ENCODE data around the gene THAP4.

The THAP4 gene

DNA sequence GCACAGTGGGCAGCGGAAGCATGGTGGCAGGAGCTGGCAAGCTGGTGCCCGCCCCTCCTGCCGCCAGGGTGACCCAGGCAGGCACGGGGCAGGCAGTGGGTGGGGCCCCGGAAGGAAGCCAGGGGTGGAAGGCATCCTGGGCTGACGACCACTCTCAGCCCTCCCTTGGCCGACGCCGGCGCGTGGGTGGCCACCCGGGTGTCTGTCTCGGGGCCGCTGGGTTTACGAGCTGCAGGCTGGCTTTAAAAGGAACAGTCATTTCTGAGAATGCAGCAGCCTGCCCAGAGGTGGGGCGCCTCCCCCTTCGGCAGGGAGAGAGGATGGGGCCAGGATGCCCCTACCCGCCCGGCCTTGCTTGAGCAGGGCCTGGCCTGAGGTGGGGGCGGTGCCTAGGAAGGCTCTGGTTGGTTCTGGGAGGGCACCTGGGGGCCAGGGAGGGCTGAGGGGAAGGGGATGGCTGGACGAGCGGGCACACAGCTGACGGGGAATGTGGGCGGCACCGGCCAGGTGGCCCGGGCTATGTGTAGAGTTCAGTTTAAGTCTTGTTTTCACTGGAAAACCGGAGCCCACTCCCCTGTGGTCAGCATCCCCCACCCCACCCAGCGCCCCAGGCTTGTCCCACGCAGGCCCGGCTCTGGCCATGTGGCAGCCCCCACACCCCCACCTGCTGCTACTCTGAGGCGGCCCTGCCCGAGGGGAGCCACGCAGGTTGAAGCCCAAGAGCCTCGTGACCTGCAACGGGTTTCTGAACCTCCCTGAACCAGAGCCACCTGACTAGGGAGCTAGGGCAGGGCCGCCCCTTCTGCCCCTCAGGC lies 72.2 kb downstream of the THAP4 start:
- DNase-seq (ENCODE audit: low read depth in 1 of 2, low spot score in 1 of 2): no peak
- TF ChIP-seq, protein P1, sequence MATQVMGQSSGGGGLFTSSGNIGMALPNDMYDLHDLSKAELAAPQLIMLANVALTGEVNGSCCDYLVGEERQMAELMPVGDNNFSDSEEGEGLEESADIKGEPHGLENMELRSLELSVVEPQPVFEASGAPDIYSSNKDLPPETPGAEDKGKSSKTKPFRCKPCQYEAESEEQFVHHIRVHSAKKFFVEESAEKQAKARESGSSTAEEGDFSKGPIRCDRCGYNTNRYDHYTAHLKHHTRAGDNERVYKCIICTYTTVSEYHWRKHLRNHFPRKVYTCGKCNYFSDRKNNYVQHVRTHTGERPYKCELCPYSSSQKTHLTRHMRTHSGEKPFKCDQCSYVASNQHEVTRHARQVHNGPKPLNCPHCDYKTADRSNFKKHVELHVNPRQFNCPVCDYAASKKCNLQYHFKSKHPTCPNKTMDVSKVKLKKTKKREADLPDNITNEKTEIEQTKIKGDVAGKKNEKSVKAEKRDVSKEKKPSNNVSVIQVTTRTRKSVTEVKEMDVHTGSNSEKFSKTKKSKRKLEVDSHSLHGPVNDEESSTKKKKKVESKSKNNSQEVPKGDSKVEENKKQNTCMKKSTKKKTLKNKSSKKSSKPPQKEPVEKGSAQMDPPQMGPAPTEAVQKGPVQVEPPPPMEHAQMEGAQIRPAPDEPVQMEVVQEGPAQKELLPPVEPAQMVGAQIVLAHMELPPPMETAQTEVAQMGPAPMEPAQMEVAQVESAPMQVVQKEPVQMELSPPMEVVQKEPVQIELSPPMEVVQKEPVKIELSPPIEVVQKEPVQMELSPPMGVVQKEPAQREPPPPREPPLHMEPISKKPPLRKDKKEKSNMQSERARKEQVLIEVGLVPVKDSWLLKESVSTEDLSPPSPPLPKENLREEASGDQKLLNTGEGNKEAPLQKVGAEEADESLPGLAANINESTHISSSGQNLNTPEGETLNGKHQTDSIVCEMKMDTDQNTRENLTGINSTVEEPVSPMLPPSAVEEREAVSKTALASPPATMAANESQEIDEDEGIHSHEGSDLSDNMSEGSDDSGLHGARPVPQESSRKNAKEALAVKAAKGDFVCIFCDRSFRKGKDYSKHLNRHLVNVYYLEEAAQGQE (IDR thresholded peaks at IDR 0.05; ENCODE audit: insufficient replicate concordance, low read depth): no peak
- TF ChIP-seq GABPA (IDR thresholded peaks at IDR 0.05; ENCODE audit: low read depth): no peak
- no peak for TF ChIP-seq POLR2AphosphoS5 (IDR thresholded peaks at IDR 0.05; ENCODE audit: low read depth)
- TF ChIP-seq, protein P2, sequence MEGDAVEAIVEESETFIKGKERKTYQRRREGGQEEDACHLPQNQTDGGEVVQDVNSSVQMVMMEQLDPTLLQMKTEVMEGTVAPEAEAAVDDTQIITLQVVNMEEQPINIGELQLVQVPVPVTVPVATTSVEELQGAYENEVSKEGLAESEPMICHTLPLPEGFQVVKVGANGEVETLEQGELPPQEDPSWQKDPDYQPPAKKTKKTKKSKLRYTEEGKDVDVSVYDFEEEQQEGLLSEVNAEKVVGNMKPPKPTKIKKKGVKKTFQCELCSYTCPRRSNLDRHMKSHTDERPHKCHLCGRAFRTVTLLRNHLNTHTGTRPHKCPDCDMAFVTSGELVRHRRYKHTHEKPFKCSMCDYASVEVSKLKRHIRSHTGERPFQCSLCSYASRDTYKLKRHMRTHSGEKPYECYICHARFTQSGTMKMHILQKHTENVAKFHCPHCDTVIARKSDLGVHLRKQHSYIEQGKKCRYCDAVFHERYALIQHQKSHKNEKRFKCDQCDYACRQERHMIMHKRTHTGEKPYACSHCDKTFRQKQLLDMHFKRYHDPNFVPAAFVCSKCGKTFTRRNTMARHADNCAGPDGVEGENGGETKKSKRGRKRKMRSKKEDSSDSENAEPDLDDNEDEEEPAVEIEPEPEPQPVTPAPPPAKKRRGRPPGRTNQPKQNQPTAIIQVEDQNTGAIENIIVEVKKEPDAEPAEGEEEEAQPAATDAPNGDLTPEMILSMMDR (IDR thresholded peaks at IDR 0.05; ENCODE audit: insufficient read depth, low read length): no peak
- TF ChIP-seq SPI1 (IDR thresholded peaks at IDR 0.05; ENCODE audit: borderline replicate concordance, low read depth): no peak
- Histone ChIP-seq H3K27me3 (ENCODE audit: insufficient read depth, poor library complexity, severe bottlenecking) (peaks cover 6% of the 10 kb centered on the region), H3K4me3 (replicated peaks; ENCODE audit: insufficient read depth, low read length) (no peak overlapping the region), H3K27ac (replicated peaks) (no peak overlapping the region)

DNA sequence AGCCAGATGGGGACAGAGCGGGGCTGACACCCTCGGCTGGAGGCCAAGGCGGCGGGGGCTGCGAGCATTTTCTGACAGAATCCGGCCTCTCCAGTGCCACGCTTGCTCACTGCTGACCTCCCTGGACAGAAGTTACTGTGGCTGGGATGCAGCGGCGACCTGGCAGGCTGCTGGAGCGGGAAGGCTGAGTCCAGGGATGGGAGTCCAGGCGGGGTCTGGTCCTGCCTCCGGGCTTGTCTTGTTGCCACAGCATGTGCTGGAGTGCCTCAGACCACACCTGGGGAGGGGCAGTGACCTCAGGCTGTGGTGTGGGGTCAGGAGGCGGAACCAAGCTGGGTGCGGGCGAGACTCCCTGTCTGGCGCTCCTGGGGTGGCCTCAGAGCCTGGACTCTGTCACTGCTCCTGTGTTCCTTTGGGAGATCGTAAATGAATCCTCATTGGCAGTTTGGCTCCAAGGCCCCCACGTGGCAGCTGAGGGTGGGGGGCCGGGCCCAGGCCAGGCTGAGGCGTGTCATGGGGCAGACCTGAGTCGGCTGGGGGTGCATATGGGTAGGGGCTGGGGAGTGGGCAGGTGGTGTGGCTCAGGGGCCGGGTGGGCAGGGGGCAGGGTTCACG lies 72.9 kb downstream of the THAP4 start:
- H3K27ac ChIP-seq (replicated peaks): no peak overlapping the region
- H3K27me3 ChIP-seq (ENCODE audit: insufficient read depth, poor library complexity, severe bottlenecking): peaks cover 9% of the 10 kb centered on the region
- DNase-seq (ENCODE audit: low read depth in 1 of 2, low spot score in 1 of 2): no peak
- no peak overlapping the region for H3K4me3 ChIP-seq (replicated peaks; ENCODE audit: insufficient read depth, low read length)
- TF ChIP-seq POLR2AphosphoS5 (IDR thresholded peaks at IDR 0.05; ENCODE audit: low read depth) (no peak), SPI1 (IDR thresholded peaks at IDR 0.05; ENCODE audit: borderline replicate concordance, low read depth) (no peak)
- TF ChIP-seq, protein P2 (IDR thresholded peaks at IDR 0.05; ENCODE audit: insufficient read depth, low read length): no peak
- TF ChIP-seq, protein P1 (IDR thresholded peaks at IDR 0.05; ENCODE audit: insufficient replicate concordance, low read depth): no peak

DNA sequence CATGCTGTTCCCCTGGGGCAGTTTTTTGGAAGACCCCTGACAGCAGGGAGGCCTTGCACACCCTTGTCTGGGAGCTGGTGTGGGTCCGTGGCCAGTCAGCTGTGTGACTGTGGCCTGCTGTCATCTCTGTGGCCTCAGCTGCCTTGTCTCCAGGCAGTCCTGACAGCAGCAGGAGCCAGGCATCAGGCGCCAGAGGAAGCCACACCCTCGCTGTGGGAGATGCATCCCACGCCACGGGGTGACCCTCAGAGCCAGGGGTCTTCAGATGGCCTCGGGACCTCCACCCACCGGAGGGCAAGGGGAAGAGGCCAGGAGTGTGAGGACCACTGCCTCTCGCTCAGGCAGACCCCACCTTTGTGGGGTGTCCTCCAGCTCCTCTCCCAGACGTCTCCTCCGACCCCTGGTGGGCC lies 73.4 kb downstream of the THAP4 start:
- no peak for TF ChIP-seq SPI1 (IDR thresholded peaks at IDR 0.05; ENCODE audit: borderline replicate concordance, low read depth)
- TF ChIP-seq GABPA (IDR thresholded peaks at IDR 0.05; ENCODE audit: low read depth): no peak
- TF ChIP-seq, protein P2 (IDR thresholded peaks at IDR 0.05; ENCODE audit: insufficient read depth, low read length): no peak
- TF ChIP-seq, protein P1 (IDR thresholded peaks at IDR 0.05; ENCODE audit: insufficient replicate concordance, low read depth): no peak
- TF ChIP-seq POLR2AphosphoS5 (IDR thresholded peaks at IDR 0.05; ENCODE audit: low read depth): no peak

More for the DNA sequence above, 73.4 kb downstream of the THAP4 start:
- H3K27me3 ChIP-seq (ENCODE audit: insufficient read depth, poor library complexity, severe bottlenecking): peaks cover 9% of the 10 kb centered on the region
- no peak overlapping the region for H3K27ac ChIP-seq (replicated peaks)
- DNase-seq (ENCODE audit: low read depth in 1 of 2, low spot score in 1 of 2): no peak
- H3K4me3 ChIP-seq (replicated peaks; ENCODE audit: insufficient read depth, low read length): no peak overlapping the region
